ENCODE results near the gene ATF6B. TPM values are rescaled to one million over a fixed set of nuclear protein-coding genes. Genes with fewer than 3 reads are reported as not detected.

The ATF6B gene
- total and polyA plus RNA-seq, 8 donors: 20.9 to 718 (median 54.2) TPM

DNA sequence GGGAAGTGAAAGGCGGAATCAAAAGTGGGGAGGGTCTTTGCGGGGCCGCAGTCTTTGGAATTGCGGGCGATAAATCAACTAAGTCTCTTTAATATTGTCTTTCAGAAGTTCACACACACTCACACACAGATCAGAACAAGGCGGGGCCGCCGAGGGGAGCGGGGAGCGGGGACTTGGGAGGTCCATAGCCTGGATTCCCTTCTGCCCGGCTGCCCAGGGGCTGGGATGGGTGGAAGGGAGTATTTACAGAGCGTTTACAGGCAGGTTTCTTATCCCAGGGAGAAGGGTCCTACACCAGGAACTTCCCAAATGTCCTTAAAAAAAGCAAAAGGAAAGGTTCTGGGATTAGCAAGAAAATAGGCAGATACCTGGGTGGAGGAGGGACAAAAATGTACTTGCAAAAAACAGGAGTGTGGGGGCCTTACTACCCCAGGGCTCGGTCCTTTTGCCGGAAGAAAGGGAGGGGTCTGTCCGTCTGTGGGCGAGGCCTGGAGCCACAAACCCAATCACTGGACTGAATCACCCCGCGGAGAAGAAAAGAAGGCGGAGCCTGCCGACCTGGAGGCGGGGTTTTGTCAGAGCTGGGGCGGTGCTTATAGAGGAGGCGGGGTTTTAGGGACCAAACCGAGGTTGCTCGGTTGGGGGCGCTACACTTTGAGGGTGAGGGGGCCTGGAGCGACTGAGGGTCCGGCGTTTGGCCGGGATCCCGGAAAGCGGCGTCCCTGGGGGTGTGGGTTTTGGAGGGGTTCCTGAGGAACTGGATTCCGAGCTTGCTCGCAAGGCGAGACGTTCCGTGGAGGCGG lies 20.4 kb upstream of the ATF6B start:
- Histone ChIP-seq H3K27ac (peak overlapping the region in 3 of 5 donors; percentile 46 to 55 (median 54)), H3K4me3 (peak overlapping the region; percentile 32 to 44 (median 40)), H3K36me3 (peaks cover 0 to 13% (median 5%) of the 10 kb centered on the region in 4 donors), H3K4me1 (peaks cover 21 to 51% (median 41%) of the 10 kb centered on the region in 4 donors), H3K27me3 (peaks cover 0 to 34% (median 0%) of the 10 kb centered on the region in 3 donors), H3K9me3 (no peaks in the 10 kb centered on the region)
- 20 to 47% (median 23%) methylated on average over 39 of the region's 39 CpGs for WGBS, 5 donors
- intact Hi-C loops (cut with DNase I; ENCODE audit: low total_unique reads): no loop called here
- TF ChIP-seq EP300 (IDR thresholded peaks at IDR 0.05) (no peak), POLR2AphosphoS5 (IDR thresholded peaks at IDR 0.05) (peak in 1 of 3 donors; percentile 44), POLR2A (IDR thresholded peaks at IDR 0.05) (no peak)
- TF ChIP-seq, protein P1, sequence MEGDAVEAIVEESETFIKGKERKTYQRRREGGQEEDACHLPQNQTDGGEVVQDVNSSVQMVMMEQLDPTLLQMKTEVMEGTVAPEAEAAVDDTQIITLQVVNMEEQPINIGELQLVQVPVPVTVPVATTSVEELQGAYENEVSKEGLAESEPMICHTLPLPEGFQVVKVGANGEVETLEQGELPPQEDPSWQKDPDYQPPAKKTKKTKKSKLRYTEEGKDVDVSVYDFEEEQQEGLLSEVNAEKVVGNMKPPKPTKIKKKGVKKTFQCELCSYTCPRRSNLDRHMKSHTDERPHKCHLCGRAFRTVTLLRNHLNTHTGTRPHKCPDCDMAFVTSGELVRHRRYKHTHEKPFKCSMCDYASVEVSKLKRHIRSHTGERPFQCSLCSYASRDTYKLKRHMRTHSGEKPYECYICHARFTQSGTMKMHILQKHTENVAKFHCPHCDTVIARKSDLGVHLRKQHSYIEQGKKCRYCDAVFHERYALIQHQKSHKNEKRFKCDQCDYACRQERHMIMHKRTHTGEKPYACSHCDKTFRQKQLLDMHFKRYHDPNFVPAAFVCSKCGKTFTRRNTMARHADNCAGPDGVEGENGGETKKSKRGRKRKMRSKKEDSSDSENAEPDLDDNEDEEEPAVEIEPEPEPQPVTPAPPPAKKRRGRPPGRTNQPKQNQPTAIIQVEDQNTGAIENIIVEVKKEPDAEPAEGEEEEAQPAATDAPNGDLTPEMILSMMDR (IDR thresholded peaks at IDR 0.05): peak in 2 of 7 experiments; percentile 20
- peak; percentile 86 to 91 for DNase-seq

DNA sequence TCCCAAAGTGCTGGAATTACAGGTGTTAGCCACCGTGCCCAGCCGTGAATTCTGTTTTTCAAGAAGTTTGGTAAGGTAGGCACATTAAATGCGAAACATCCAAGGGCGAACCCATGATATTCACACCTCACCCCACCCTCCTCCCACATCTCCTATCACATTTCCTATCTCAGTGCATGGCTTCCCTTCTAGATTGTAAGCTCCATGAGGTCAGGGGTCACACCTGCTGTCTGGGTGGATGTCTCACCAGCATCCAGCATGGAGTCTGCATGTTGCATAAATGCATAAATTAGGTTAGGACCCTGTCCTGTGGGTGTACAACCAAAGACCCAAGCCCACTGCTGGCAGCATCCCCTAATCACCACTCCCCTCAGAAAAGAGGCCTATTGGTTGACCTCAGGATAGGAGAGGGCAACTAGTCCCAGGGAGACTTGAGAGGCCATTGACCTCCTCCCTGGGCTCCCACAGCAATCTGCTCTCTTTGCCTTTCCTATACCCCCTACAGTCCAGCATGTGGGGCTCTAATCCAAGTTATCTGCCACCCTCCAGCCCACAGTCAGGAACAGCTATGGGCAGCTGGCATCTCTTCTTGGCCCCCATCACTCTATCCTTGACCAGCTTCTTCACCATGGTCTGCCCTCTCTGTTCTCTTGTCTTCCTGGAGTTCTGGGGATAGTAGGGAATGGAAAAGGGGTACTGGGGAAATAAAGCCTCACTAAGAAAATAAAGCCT lies 19.5 kb upstream of the ATF6B start:
- no peaks in the 10 kb centered on the region for H3K9me3 ChIP-seq
- DNase-seq: no peak
- H3K4me3 ChIP-seq: peak overlapping the region in 3 of 4 donors; percentile 32 to 44 (median 37)
- H3K36me3 ChIP-seq: peaks cover 0 to 13% (median 5%) of the 10 kb centered on the region in 4 donors
- peaks cover 0 to 34% (median 0%) of the 10 kb centered on the region in 3 donors for H3K27me3 ChIP-seq
- TF ChIP-seq, protein P1 (IDR thresholded peaks at IDR 0.05): no peak
- peaks cover 12 to 42% (median 32%) of the 10 kb centered on the region in 4 donors for H3K4me1 ChIP-seq
- H3K27ac ChIP-seq: no peak overlapping the region
- WGBS, 5 donors: 83 to 96% (median 92%) methylated on average over 4 of the region's 4 CpGs
- intact Hi-C loops (cut with DNase I; ENCODE audit: low total_unique reads): no loop called here

DNA sequence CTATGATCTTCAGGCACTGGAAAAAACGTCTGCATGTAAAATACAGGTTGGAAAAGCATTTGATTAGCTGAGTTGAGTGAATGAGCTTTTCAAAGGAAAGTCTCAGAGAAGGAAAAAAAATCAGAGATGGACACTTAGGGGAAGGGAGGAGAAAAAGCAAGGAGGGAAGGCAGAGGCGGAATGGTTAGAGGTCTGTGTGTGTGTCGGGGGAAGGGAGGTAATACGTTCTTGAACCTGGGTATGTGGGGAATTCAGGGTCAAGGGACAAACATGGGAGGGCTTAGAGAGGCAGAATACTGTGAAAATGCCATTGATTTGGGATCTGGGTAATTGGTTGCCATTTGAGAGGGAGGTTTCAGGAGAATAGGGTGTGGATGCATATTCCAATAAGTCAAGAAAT lies 18.6 kb upstream of the ATF6B start:
- DNase-seq: no peak
- H3K27ac ChIP-seq: peak overlapping the region in 1 of 5 donors; percentile 1
- intact Hi-C loops (cut with DNase I; ENCODE audit: low total_unique reads): no loop called here
- peaks cover 0 to 13% (median 5%) of the 10 kb centered on the region in 4 donors for H3K36me3 ChIP-seq
- no peaks in the 10 kb centered on the region for H3K9me3 ChIP-seq
- no peak for TF ChIP-seq POLR2AphosphoS5 (IDR thresholded peaks at IDR 0.05)
- TF ChIP-seq EP300 (IDR thresholded peaks at IDR 0.05): no peak
- TF ChIP-seq, protein P1 (IDR thresholded peaks at IDR 0.05): no peak
- no peak for TF ChIP-seq POLR2A (IDR thresholded peaks at IDR 0.05)
- 43 to 51% (median 46%) methylated on average over 4 of the region's 4 CpGs for WGBS, 5 donors
- H3K4me1 ChIP-seq: peaks cover 5 to 35% (median 25%) of the 10 kb centered on the region in 4 donors
- H3K4me3 ChIP-seq: no peak overlapping the region
- peaks cover 0 to 30% (median 0%) of the 10 kb centered on the region in 3 donors for H3K27me3 ChIP-seq

DNA sequence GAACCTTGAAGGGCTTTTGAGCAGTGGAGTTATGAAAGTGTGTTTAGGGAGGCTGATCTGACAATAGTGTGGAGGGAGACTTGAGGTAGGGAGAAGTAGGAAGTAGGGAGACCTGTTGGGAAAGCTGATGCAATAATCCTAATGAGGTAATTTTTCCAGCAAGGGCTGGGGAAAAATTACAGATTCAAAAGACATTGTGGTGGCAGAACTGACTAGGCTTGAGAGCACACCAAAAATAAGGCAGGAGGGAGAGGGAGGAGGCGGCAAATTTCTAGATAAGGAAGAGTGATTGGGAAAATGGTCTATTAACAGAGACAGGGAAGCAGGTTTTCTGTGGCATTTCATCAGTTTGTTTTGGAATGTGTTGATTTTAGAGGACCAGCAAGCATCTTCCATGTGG lies 18.2 kb upstream of the ATF6B start:
- no peak for TF ChIP-seq POLR2A (IDR thresholded peaks at IDR 0.05)
- TF ChIP-seq, protein P1 (IDR thresholded peaks at IDR 0.05): no peak
- no peak for TF ChIP-seq EP300 (IDR thresholded peaks at IDR 0.05)
- TF ChIP-seq POLR2AphosphoS5 (IDR thresholded peaks at IDR 0.05): no peak
- peak in 1 of 2 donors; percentile 28 for DNase-seq
- Histone ChIP-seq H3K27ac (peak overlapping the region in 1 of 5 donors; percentile 1), H3K4me1 (peaks cover 5 to 32% (median 23%) of the 10 kb centered on the region in 4 donors), H3K4me3 (no peak overlapping the region), H3K36me3 (peaks cover 0 to 13% (median 5%) of the 10 kb centered on the region in 4 donors), H3K9me3 (no peaks in the 10 kb centered on the region), H3K27me3 (peaks cover 0 to 26% (median 0%) of the 10 kb centered on the region in 3 donors)
- intact Hi-C loops (cut with DNase I; ENCODE audit: low total_unique reads): no loop called here
- WGBS, 5 donors: 60 to 80% (median 67%) methylated on average over 1 of the region's 1 CpG

Measured in stomach (tissue), 9 donors.